ENCODE data around the gene BABAM1. TPM values are rescaled to one million over a fixed set of nuclear protein-coding genes. Genes with fewer than 3 reads are reported as not detected.

BABAM1 gene
- total and polyA plus RNA-seq, 10 of the 15 experiments (the other 5 are each of a cell fraction or from before 2014, with no cell fraction given): 11.9 to 154 (median 103) TPM

- intact Hi-C loops (cut with micrococcal nuclease; ENCODE audit: unreplicated experiment): no loop called here
- 99% methylated on average over 11 of the region's 11 CpGs for WGBS (ENCODE audit: insufficient coverage, insufficient replicate concordance, low lambda C conversion rate, missing lambda C conversion rate)
These were observed 19.0 kb downstream of the BABAM1 start for GRCh38 chr19:17286263-17286662.

GRCh38 chr19:17286752-17287151 is 19.5 kb downstream of the BABAM1 start:
- H3K4me1 ChIP-seq (ENCODE audit: control insufficient read depth, insufficient read depth, low read length): peaks cover 4% of the 10 kb centered on the region
- SMC1A ChIA-PET (ENCODE audit: uncharacterized antibody, unreplicated experiment): interaction anchor here (1.7 kb wide), 1 partner anchor 99 kb away, joined by 3 read pairs; no protein-coding TSS in a partner anchor
- no TSS peak for BruUV-seq (replicated peaks)
- ATAC-seq (no peak), DNase-seq (ENCODE audit: low read depth, low spot score) (no peak), FAIRE-seq (no peak)
- no peaks in the 10 kb centered on the region for H3K27me3 ChIP-seq (replicated peaks in 1 of 2; ENCODE audit: control insufficient read depth in 2 of 2, insufficient read depth in 2 of 2, low read length in 1 of 2)
- no peak overlapping the region for H2AFZ ChIP-seq (ENCODE audit: control insufficient read depth, low read depth, low read length)
- in situ Hi-C loops (cut with MboI): loop anchor here (5.0 kb wide), 1 partner anchor 214 kb away; no protein-coding TSS in a partner anchor
- no peaks in the 10 kb centered on the region; the same call in 1 of the 2 replicates for H3K79me2 ChIP-seq (ENCODE audit: control insufficient read depth, insufficient read depth, low read length)
- no peaks in the 10 kb centered on the region for H3K9me3 ChIP-seq (replicated peaks; ENCODE audit: control insufficient read depth, insufficient read depth, low read length)
- POLR2A ChIA-PET: no interaction called here
- no peaks in the 10 kb centered on the region for H4K20me1 ChIP-seq (ENCODE audit: control insufficient read depth, insufficient read depth)
- RAD21 ChIA-PET (ENCODE audit: unreplicated experiment): no interaction called here
- 98% methylated on average over 9 of the region's 9 CpGs for WGBS (ENCODE audit: insufficient coverage, insufficient replicate concordance, low lambda C conversion rate, missing lambda C conversion rate)
- H3K4me3 ChIP-seq: no peak overlapping the region
- CTCF ChIA-PET: interaction anchor here (1.0 to 1.6 kb wide), 4 partner anchors 19 to 103 kb away, joined by 3 to 5 read pairs (median 4); partner anchors contain the start of gene MRPL34
- intact Hi-C loops (cut with micrococcal nuclease; ENCODE audit: unreplicated experiment): no loop called here
- peaks cover 0 to 7% of the 10 kb centered on the region in 2 experiments; a peak in 2 of 4 replicates for H3K36me3 ChIP-seq (ENCODE audit: control insufficient read depth in 2 of 2, insufficient read depth in 2 of 2, low read length in 1 of 2)
- no peak overlapping the region for H3K27ac ChIP-seq (ENCODE audit: control insufficient read depth, insufficient read depth)
- no peak overlapping the region for H3K9ac ChIP-seq (ENCODE audit: control insufficient read depth, insufficient read depth, low read length)
- H3K4me2 ChIP-seq (ENCODE audit: control insufficient read depth, insufficient read depth): no peak overlapping the region
- TF ChIP-seq SIX5 (IDR thresholded peaks at IDR 0.05; ENCODE audit: low read depth, low read length, severe bottlenecking) (no peak), CREM (IDR thresholded peaks at IDR 0.05; ENCODE audit: low read depth) (no peak), IRF4 (IDR thresholded peaks at IDR 0.05; ENCODE audit: low read depth, low read length) (no peak), STAT3 (IDR thresholded peaks at IDR 0.05; ENCODE audit: low read depth, low read length) (no peak), MLLT1 (IDR thresholded peaks at IDR 0.05) (no peak), TCF3 (IDR thresholded peaks at IDR 0.05; ENCODE audit: borderline replicate concordance, insufficient read depth, low read depth, low read length) (no peak), STAT1 (conservative IDR thresholded peaks at IDR 0.05) (no peak), IRF3 (IDR thresholded peaks at IDR 0.05) (no peak), USF1 (IDR thresholded peaks at IDR 0.05; ENCODE audit: borderline replicate concordance, extremely low read length, insufficient read depth, low read depth, low read length) (no peak), CTCF (IDR thresholded peaks at IDR 0.05 in 2 of 3, conservative IDR thresholded peaks at IDR 0.05 in 1 of 3; ENCODE audit: control insufficient read depth in 2 of 3, extremely low read depth in 1 of 3, insufficient read depth in 1 of 3, low read depth in 3 of 3, low read length in 3 of 3) (no peak), EED (IDR thresholded peaks at IDR 0.05; ENCODE audit: low read depth) (no peak)

More at GRCh38 chr19:17286263-17286662, 19.0 kb downstream of the BABAM1 start:
- Histone ChIP-seq H3K27ac (ENCODE audit: control insufficient read depth, insufficient read depth) (no peak overlapping the region), H3K79me2 (ENCODE audit: control insufficient read depth, insufficient read depth, low read length) (no peaks in the 10 kb centered on the region; the same call in 1 of the 2 replicates), H3K36me3 (ENCODE audit: control insufficient read depth in 2 of 2, insufficient read depth in 2 of 2, low read length in 1 of 2) (peaks cover 0 to 7% of the 10 kb centered on the region in 2 experiments; a peak in 2 of 4 replicates), H3K9ac (ENCODE audit: control insufficient read depth, insufficient read depth, low read length) (no peak overlapping the region), H3K9me3 (replicated peaks; ENCODE audit: control insufficient read depth, insufficient read depth, low read length) (no peaks in the 10 kb centered on the region), H2AFZ (ENCODE audit: control insufficient read depth, low read depth, low read length) (no peak overlapping the region), H3K27me3 (replicated peaks in 1 of 2; ENCODE audit: control insufficient read depth in 2 of 2, insufficient read depth in 2 of 2, low read length in 1 of 2) (no peaks in the 10 kb centered on the region), H3K4me1 (ENCODE audit: control insufficient read depth, insufficient read depth, low read length) (peaks cover 7% of the 10 kb centered on the region), H3K4me2 (ENCODE audit: control insufficient read depth, insufficient read depth) (no peak overlapping the region), H3K4me3 (no peak overlapping the region), H4K20me1 (ENCODE audit: control insufficient read depth, insufficient read depth) (no peaks in the 10 kb centered on the region)
- RAD21 ChIA-PET (ENCODE audit: unreplicated experiment): no interaction called here
- FAIRE-seq: no peak
- no peak for ATAC-seq
- in situ Hi-C loops (cut with MboI): loop anchor here (5.0 kb wide), 1 partner anchor 214 kb away; no protein-coding TSS in a partner anchor
- TF ChIP-seq CHD2 (IDR thresholded peaks at IDR 0.05; ENCODE audit: borderline replicate concordance, low read depth, low read length): no peak
- no peak for DNase-seq (ENCODE audit: low read depth, low spot score)
- SMC1A ChIA-PET (ENCODE audit: uncharacterized antibody, unreplicated experiment): no interaction called here
- POLR2A ChIA-PET: no interaction called here
- BruUV-seq (replicated peaks): no TSS peak
- CTCF ChIA-PET: interaction anchor here (1.0 to 1.4 kb wide), 2 partner anchors 19 to 103 kb away, joined by 3 read pairs; partner anchors contain the start of gene MRPL34

Measured in GM12878 (cell line).